ENCODE measurements around the gene DAZAP2. TPM values are rescaled to one million over a fixed set of nuclear protein-coding genes. Genes with fewer than 3 reads are reported as not detected.

The DAZAP2 gene
- total and polyA plus RNA-seq, 2 of the 13 experiments (the other 11 are each of a cell fraction or from before 2014, with no cell fraction given), result 64.5 to 222 TPM

GRCh38 chr12:51269174-51270066 is 30.8 kb downstream of the DAZAP2 start (continued):
- no peak; the same call in 1 of the 2 replicates for TF ChIP-seq TAF1 (CRISPR knock-in tag; IDR thresholded peaks at IDR 0.05)
- TF ChIP-seq NR2F1 (CRISPR knock-in tag; IDR thresholded peaks at IDR 0.05), result peak; percentile 58 to 72
- peak; percentile 54 for TF ChIP-seq ZNF687 (CRISPR knock-in tag; IDR thresholded peaks at IDR 0.05)
- TF ChIP-seq TCF12 (IDR thresholded peaks at IDR 0.05), result no peak
- no peak for TF ChIP-seq TCF12 (CRISPR knock-in tag; IDR thresholded peaks at IDR 0.05)
- TF ChIP-seq PRDM10 (CRISPR knock-in tag; IDR thresholded peaks at IDR 0.05; ENCODE audit: low read depth), result peak; percentile 88
- peak; percentile 89 for TF ChIP-seq CTCF (CRISPR knock-in tag; IDR thresholded peaks at IDR 0.05)
- peak; percentile 69; the same call in 1 of the 2 replicates for TF ChIP-seq RELA (CRISPR knock-in tag; IDR thresholded peaks at IDR 0.05)
- TF ChIP-seq RBM39 (IDR thresholded peaks at IDR 0.05; ENCODE audit: low read depth, low read length, poor library complexity, severe bottlenecking), result peak; percentile 12
- no peak for TF ChIP-seq AFF4 (CRISPR knock-in tag; IDR thresholded peaks at IDR 0.05)
- TF ChIP-seq STAG1 (CRISPR knock-in tag; IDR thresholded peaks at IDR 0.05), result peak; percentile 83
- TF ChIP-seq SRY (CRISPR knock-in tag; IDR thresholded peaks at IDR 0.05), result peak; percentile 15; the same call in 1 of the 2 replicates
- TF ChIP-seq ZNF501 (CRISPR knock-in tag; IDR thresholded peaks at IDR 0.05), result peak; percentile 63
- TF ChIP-seq ZNF777 (CRISPR knock-in tag; IDR thresholded peaks at IDR 0.05), result peak; percentile 96

All from HepG2 (cell line).